C4-2B (cell line): ENCODE measurements around the gene DGKE.

Source experiments
- ZFX ChIP-seq: fragments of 450-650 bp; IDR thresholded peaks from 2 replicates; pipeline ENCODE4 v1.6.1; 2017
- TF ChIP-seq, protein P1 (sequence below): fragments of 450-650 bp; conservative IDR thresholded peaks from 2 replicates; pipeline ENCODE4 v1.5.1; 2017; ENCODE audit warnings: mild to moderate bottlenecking

- TF ChIP-seq, protein P1, sequence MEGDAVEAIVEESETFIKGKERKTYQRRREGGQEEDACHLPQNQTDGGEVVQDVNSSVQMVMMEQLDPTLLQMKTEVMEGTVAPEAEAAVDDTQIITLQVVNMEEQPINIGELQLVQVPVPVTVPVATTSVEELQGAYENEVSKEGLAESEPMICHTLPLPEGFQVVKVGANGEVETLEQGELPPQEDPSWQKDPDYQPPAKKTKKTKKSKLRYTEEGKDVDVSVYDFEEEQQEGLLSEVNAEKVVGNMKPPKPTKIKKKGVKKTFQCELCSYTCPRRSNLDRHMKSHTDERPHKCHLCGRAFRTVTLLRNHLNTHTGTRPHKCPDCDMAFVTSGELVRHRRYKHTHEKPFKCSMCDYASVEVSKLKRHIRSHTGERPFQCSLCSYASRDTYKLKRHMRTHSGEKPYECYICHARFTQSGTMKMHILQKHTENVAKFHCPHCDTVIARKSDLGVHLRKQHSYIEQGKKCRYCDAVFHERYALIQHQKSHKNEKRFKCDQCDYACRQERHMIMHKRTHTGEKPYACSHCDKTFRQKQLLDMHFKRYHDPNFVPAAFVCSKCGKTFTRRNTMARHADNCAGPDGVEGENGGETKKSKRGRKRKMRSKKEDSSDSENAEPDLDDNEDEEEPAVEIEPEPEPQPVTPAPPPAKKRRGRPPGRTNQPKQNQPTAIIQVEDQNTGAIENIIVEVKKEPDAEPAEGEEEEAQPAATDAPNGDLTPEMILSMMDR = no peak
- no peak for TF ChIP-seq ZFX
Observed at GRCh38 chr17:56880571-56880970, 46.6 kb downstream of the DGKE start.
